T-helper 22 cell (primary cell): ENCODE data around the gene RUNX2.
"Not testable (repeated sequence)": the region's sequence is repeated elsewhere in the genome, so short reads cannot be mapped to it uniquely, and the experiment has no call there.

Source experiments
- DNase-seq: peaks from one replicate; pipeline ENCODE4 v3.0.0-alpha.2; 2020; ENCODE audit warnings: low read depth

The RUNX2 gene

DNA sequence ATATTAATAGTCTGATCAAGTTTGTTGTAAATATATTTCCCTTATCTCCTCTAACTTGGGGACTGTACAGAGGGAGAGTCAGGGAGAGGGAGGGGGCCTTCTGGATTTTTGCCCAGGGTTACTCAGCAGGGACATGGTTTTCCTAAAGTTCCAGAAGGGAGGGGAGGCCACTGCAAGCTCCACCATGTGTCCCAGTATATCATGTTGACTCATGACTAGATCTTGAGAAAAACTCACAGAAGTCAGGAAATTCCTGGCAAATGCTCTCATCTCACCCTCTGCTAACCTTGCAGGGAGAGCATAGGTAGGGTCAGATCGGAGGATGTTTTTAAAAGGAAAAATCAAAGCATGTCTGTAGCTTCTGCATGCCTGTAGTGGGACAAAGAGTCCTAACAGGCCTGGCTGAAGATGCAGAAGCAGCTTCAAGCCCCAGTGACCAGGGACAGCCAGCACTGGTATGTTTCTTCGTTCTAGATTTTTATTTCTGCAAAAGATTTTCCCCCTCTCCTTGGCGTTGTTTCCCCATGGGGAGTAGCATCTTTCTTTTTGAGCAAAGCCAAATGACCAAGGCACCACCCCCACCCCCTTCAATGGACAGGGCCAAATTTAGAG, 322.5 kb downstream of the RUNX2 start:
- no peak for DNase-seq

DNA sequence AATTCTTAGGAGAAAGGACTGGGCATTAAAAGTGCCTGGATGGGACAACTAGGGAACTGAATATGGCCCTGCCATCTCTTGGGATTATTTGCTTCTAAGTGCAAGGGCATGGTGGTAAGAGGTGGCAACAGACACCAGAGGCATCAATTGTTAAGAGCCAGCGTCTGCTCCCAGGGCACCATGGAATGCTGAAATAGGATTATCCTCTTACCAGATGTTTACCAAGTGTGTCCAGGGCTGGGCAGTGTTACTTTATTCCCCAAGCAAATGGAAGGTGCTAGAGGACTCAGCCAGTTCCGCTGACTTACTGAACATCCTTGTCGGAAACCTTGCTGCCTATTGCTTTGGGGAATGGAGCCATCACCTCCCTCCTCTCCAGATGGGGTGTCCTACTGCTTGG, 323.2 kb downstream of the RUNX2 start:
- no peak for DNase-seq

DNA sequence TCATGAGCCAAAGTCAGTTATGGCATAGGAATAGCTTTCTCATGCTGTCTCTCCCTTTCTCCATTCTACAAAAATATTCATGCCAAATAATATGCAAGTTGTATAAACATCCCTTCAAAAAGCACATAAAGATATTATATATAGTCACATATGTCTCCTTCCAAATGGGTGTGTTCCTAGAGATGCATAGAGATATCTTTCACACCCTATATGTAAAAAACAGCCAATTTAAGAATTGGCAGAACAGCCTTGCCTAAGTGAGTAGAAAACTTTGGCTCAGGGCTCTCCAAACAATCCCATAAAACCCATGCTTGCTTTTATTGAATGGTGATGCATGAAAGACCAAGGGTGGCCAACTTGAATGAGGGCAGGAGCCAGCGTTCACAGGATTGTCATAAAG, 324.3 kb downstream of the RUNX2 start:
- no peak for DNase-seq

DNA sequence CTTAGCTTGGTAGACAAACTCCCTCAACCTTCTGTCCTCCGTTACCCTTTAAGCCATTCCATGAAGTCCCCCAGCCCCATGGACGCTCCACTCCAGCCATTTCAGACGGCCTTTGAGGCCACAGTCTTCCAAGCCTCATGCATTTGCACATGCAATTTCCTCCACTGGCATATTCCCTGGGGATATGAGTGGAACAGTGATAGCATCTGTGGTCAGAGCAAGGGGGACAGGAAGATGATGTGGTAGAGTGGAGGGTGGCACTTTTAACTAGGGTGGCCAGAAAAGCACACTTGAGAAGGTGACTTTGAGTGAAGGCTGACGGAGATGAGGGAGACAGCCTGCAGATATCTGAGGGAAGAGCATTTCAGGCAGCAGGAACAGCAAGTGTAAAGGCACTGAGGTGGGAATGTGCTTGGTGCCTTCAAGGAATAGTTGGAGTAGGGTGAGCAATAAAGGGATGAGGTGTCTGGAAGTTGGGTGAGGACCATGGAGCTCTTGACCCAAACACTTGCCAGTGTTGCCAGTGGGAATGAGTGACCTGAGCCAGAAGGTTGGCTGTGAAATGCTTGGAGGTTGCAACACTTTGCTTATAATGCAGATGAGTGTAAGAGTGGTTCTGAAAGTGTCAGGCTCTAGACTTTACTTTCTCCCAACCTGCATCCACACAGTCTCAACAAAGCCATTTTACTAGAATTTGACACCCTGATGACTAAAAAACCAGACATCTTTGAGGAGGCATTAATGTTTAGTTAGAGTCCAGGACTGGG, 325.2 kb downstream of the RUNX2 start:
- no peak for DNase-seq

DNA sequence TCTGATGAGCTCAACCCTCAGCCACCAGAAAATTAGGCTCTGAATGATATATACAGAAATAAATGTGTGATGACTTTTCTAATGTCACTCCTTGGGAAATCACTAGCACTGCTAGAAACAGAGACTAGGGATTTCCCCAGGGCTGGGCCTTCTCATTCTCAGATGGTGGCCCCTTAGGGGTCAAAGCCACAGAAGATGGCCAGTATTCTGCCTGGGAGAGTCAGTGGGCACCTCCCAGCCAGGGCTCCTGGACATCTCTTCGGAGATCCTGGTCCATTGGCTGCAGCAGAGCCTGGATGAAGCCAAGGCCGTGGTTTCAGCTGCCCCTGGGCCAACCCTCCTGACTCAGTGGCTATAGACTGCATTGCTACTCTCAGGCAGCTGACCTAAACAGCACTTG, 326.5 kb downstream of the RUNX2 start:
- DNase-seq: no peak

DNA sequence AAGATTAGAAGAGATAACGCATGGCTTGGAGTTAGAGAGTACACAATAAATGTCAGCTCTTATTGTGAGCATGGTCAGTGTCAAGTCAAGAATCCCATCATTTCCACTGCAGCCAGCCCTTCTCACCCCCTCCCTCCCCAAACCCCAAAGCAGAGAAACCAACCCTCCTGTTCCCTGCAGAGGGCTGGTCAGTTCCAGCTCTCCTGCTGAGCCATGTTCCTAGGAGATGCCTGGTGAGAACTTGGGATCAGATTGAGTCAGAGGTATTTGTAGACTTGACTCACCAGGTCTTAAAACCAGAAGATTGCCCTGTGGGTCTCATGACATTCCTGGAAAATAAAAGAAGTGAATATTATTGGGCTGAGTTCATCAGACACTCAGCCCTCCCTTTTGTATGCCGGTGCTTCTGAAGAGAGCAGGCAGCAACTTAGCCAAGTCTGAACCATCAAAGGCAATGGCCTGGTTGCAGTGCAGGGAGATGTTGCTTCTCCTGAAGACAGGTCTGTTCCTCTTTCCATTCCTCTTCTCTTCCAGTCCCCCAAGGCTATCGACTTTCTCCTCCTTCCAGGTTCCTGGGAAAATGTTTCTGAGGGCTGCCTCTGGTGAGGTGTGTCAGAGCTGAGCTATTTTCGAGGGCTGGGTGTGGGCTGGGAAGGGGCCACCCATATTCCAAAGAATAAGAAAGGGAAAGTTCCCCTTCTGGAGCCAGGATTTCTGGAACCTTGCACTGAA, 327.8 kb downstream of the RUNX2 start:
- no peak for DNase-seq

DNA sequence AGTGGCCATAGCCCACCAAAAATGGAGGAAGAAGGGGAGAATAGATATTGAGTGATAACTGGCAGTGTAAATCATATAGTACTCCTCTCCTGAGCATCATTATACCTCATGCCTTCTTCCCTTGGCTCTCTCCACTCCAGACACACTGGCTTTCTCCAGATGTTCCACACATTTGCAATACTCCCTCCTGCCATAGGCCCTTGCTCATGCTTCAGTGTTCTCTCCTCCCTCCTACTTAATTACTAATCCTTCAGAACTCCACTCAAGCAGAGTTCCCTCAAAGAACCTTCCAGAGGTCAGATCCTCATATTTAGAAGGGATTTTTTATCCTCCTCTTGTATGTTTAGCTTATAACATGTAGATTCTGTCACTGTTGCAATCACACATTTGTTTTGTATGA, 329.1 kb downstream of the RUNX2 start:
- DNase-seq: no peak

DNA sequence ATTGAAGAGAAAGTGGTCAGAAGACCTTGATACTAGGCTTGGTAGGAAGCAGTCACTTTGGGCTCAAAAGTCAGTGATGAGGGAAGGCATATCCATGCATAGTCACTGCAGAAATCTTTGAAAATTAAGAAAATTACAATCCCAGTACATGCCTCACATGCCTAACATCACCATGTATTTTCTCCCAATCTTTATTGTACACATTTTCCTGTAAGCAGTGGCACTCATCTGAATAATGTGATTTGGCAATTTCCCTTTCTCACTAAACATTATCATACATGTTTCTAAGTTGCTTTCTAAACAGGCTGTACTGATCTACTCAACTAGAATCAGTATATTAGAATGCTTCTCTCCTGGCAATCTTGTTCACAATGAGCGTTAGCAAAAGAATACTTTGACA, 330.3 kb downstream of the RUNX2 start:
- DNase-seq: no peak

DNA sequence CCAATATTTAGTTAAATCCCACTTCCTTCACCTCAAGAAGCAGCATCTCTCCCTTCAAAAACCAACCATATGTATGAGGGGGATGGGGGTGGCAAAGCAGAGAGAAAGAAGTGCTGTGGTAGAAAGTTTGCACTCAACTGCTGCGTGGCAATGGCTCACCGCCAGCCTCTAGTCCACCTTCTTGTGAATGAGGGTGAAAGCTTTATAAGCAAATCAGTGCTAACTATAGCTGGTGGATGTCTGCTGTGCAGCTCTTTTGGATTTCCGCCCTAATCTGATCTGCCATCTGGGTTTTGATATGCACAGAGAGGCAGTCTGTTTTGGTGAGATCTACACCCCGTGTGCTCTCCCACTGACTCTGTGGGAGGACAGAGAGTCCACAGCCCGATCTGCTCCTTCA, 330.8 kb downstream of the RUNX2 start:
- DNase-seq: no peak

DNA sequence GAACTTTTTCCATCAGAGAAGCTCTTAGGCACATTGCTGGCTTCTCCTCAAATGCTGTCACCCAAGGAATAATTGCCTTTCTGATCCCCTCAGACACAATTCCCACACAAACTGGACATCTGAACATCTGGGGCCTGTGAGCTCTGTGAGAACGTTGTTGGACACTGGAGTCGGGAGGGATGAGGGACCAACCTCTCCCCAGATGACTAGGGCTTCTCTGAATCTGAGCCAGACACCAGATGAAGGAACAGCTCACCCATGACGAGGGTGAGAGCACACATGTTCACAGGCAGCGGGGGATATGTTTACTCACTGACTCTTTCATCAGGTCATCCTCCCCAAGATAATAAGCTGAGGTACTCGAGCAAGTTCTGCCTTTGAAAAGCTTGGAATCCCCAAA, 333.5 kb downstream of the RUNX2 start:
- DNase-seq: no peak

DNA sequence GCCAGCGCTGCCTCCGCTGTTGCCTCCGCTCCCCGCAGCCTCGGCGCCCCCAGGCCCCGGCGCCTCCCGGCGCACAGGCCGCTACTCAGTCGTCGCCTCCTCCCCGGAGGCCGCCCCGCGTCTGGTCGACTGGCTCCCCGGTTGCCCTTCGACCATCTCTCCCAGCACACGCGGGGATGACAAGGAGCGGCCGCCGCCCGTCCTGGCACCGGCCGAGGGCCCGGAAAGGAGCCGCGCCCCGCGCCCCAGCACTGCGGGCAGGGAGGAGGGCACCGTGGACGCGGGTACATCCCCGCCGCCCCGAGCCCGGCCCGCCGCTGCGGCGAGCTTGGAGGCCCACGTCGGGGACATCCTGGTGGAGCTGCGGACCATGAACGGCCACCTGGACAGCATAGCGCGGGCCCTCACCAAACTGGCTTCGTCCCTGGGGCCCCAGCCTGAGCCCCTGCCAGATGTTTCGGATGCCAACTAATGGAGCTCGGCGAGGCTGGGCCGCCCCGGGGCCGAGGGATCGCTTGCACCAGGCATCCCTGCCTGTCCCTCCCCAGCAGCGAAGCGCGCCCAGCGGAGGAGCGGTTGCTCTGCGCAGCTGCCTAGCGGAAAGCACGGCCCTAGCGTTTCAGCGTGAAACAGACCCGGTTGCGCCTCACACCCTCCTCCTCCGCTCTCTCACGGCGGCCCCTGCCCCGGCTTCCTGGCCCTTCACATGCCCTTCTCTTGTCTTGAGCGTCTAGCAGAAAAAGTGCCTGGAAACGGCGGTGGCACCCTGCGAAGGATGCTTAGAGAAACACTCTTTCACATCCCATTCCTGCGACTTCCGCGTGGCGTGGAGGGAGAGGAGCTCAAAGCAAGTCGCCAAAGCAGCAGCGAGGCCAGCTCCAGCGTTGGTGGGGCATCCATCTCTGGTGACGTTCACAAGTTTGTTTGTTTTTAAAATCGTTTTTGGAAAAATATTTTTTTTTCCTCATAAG, 335.4 kb downstream of the RUNX2 start:
- DNase-seq: no peak

DNA sequence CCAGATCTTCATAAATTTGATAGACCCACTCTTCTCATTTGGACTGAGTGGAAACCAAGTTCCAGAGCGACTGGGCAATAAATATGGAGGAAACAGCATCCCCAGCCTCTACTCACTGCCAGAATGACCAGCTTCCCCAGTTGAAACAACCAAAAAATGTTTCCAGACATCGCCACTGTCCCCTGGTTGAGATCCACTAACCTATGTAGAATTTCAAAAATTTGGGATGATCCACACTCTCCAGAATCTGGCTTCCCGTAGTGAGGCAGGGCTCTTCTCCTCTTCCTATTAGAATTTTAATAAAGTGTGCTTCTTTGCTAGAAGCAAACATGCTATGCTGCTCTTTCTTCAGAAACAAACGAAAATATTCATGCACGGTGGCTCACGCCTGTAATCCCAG, 336.6 kb downstream of the RUNX2 start:
- no peak for DNase-seq

DNA sequence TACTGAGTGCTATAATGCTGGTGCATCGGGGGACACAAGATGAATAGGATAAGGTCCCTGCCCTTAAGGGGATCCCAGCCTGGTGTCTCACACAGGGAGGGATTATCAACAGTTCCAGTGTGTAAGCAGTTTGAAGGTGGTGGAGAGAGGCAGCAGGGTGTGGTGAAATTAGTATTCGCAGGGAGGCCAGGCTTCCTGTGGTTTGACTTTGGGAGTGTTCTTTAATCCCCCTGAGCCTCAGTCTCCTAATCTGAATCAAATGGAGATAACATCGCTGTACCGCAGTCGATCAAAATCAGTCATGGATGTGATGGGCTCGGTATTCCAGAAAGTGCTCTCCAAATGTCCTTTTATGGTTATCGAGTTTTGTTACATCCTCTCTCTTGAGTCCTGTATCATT, 337.7 kb downstream of the RUNX2 start:
- DNase-seq: no peak

DNA sequence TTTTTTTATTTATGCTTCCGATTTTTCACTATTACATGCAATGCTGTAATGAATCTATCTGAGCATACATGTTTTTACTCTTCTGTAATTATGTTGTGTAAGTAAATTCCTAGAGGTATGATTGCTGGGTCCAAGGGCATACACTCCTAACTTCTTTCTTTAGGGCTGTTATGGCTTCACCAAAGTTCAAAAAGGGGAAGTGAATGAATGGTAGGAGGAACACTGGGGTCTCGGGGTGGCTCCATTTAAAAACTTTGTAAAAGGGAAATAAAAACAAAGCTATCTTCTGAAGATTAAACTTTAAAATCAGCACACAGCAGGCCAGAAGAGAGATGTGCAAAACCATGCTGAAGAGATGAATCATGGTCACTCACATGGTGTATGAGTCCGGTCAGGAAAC, 338.7 kb downstream of the RUNX2 start:
- DNase-seq: no peak

DNA sequence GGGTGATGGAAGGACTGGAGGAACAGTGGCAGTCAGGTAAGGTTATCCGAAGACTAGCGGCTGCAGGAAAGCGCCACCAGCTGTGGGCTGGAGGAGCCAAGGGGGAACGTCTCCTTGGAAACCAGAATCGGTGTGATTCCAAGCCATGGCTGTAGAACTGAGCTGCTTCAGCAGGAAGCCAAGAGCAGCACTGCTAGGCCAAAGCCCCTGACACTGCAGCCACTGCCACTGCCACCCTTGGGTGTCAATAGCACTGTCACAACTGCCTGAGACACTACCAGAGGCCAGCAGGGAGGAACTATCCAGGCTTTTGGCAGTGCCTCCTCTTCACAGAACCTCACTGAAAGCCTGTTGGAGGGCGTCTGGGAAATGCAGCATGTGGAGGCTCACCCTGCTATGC, 339.2 kb downstream of the RUNX2 start:
- DNase-seq: no peak

DNA sequence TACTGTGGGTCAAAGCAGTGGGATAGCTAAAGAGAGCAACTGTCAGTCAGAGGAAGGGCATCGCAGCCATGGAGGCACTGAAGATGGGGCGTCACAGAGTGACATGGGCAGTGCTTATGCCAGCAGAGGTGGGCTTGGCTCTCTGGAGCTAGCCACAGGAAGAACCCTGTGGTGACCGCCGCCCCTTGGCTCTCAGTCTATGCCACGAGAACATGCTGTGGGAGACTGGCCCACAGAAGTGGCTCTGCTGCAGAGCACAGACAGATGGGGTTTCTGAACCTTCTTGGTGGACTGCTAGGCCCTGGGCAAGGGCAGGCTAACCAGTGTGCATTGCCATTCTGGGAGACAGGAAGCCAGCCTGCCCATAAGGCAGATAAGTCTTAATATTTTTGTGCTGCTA, 339.6 kb downstream of the RUNX2 start:
- no peak for DNase-seq

DNA sequence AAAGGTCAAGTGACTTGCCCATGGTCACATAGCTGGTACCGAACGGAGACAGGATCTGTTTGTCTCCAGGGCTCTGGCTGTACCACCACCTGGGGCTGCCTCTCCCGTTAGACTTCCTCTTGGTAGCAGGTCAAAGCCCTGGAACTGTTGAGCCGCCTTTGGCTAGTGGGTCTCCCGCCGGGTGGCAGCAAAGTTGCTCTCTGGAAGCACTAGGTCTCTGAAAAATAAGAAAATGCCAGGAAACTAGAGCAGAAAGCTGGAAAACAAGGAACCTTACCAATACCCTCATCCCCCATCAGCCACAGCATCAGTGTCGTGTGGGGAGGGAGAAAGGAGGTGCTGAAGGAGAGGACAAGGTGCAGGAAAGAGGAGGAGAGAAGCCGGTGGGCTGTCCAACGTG, 340.6 kb downstream of the RUNX2 start:
- no peak for DNase-seq

DNA sequence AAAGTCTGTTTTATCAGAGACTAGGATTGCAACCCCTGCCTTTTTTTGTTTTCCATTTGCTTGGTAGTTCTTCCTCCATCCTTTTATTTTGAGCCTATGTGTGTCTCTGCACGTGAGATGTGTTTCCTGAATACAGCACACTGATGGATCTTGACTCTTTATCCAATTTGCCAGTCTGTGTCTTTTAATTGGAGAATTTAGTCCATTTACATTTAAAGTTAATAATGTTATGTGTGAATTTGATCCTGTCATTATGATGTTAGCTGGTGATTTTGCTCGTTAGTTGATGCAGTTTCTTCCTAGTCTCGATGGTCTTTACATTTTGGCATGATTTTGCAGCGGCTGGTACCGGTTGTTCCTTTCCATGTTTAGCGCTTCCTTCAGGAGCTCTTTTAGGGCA, 345.0 kb downstream of the RUNX2 start:
- DNase-seq: not testable (repeated sequence)

DNA sequence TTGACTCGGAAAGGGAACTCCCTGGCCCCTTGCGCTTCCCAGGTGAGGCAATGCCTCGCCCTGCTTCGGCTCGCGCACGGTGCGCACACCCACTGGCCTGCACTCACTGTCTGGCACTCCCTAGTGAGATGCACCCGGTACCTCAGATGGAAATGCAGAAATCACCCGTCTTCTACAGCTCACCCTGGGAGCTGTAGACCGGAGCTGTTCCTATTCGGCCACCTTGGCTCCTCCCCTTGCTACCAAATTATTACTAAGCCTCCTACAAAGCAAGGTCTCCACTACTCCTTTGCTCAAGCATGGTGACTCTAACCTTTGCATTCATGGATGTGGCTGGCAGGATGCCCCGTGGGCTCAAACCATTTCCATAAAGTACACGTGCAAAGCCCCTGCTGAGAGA, 347.0 kb downstream of the RUNX2 start:
- DNase-seq: not testable (repeated sequence)

DNA sequence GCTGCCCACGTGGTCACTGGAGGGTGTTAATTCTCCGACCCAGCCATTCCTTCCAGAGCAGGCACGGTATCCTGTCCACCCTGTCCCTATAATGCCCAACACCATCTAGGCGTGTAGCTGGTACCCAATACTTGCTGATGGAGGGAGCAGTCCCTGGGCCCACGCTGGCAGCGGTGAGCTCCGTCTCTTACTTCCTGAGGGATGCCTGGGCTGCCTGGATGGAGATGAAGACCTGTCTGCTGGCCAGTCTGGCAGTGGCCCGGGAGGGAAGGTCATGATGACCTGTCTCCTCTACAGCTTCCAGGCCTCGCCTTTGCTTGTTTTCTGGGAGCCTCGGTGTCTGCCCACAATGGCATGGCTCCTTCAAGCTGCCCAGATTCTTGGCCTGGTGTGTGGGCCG, 347.5 kb downstream of the RUNX2 start:
- DNase-seq: no peak

DNA sequence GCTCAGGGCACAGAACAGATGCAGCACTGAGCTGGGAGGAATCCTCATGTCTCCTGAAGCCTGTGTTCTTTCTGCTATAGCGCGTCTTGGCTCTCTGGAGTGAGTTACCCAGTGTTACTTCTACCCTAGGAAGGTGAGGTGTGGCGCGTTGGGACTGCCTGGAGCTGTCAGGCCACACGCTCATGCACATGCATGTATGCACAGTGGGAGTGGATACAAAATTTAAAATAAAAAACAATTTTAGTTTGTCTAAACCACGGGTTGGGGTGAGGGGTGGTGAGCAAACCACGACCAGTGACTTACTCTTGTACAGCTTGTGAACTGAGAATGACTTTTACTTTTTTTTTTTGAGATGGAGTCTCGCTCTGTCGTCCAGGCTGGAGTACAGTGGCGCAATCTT, 348.2 kb downstream of the RUNX2 start:
- no peak for DNase-seq
